ENCODE measurements around the gene ILDR2.

ILDR2 gene

GRCh38 chr1:166969074-166969677, 6.2 kb downstream of the ILDR2 start:
- no peak for DNase-seq

GRCh38 chr1:166960858-166961474, 14.4 kb downstream of the ILDR2 start:
- no peak for DNase-seq

GRCh38 chr1:166956872-166957271, 18.5 kb downstream of the ILDR2 start:
- DNase-seq, result no peak

- no peak for DNase-seq
Observed at GRCh38 chr1:166956057-166956850, 19.1 kb downstream of the ILDR2 start.

GRCh38 chr1:166953491-166953890, 21.8 kb downstream of the ILDR2 start:
- DNase-seq, result no peak

- DNase-seq, result peak; percentile 74
Observed at GRCh38 chr1:166952002-166952746, 23.2 kb downstream of the ILDR2 start.

GRCh38 chr1:166951050-166951449, 24.3 kb downstream of the ILDR2 start:
- no peak for DNase-seq

- no peak for DNase-seq
Observed at GRCh38 chr1:166950156-166950555, 25.2 kb downstream of the ILDR2 start.

- no peak for DNase-seq
Observed at GRCh38 chr1:166948856-166949350, 26.4 kb downstream of the ILDR2 start.

GRCh38 chr1:166947398-166948043, 27.8 kb downstream of the ILDR2 start:
- peak; percentile 68 for DNase-seq

- DNase-seq, result peak; percentile 69
Observed at GRCh38 chr1:166944186-166944967, 31.0 kb downstream of the ILDR2 start.

- DNase-seq, result no peak
Observed at GRCh38 chr1:166939741-166940375, 35.5 kb downstream of the ILDR2 start.

GRCh38 chr1:166937962-166938361, 37.4 kb downstream of the ILDR2 start:
- DNase-seq, result no peak

- DNase-seq, result no peak
Observed at GRCh38 chr1:166937329-166937728, 38.0 kb downstream of the ILDR2 start.

GRCh38 chr1:166933633-166934032, 41.7 kb downstream of the ILDR2 start:
- no peak for DNase-seq

GRCh38 chr1:166933140-166933539, 42.2 kb downstream of the ILDR2 start:
- DNase-seq, result no peak

GRCh38 chr1:166929911-166930310, 45.4 kb downstream of the ILDR2 start:
- DNase-seq, result no peak

GRCh38 chr1:166927701-166928100, 47.6 kb downstream of the ILDR2 start:
- DNase-seq, result no peak

GRCh38 chr1:166925810-166926478, 49.4 kb downstream of the ILDR2 start:
- DNase-seq, result peak; percentile 83

GRCh38 chr1:166924823-166925541, 50.4 kb downstream of the ILDR2 start:
- no peak for DNase-seq

Measured in EL (cell line).